HG03064 (cell line): Measurements from ENCODE around the gene SLC39A11.
"Not testable (repeated sequence)": the region's sequence is repeated elsewhere in the genome, so short reads cannot be mapped to it uniquely, and the experiment has no call there.

Experiments used
- ATAC-seq: cut with Tn5 transposase; IDR thresholded peaks from one replicate; pipeline ENCODE4 v1.9.1; 2021; ENCODE audit warnings: low read depth; ENCODE audit not compliant: unreplicated experiment

Gene SLC39A11

DNA sequence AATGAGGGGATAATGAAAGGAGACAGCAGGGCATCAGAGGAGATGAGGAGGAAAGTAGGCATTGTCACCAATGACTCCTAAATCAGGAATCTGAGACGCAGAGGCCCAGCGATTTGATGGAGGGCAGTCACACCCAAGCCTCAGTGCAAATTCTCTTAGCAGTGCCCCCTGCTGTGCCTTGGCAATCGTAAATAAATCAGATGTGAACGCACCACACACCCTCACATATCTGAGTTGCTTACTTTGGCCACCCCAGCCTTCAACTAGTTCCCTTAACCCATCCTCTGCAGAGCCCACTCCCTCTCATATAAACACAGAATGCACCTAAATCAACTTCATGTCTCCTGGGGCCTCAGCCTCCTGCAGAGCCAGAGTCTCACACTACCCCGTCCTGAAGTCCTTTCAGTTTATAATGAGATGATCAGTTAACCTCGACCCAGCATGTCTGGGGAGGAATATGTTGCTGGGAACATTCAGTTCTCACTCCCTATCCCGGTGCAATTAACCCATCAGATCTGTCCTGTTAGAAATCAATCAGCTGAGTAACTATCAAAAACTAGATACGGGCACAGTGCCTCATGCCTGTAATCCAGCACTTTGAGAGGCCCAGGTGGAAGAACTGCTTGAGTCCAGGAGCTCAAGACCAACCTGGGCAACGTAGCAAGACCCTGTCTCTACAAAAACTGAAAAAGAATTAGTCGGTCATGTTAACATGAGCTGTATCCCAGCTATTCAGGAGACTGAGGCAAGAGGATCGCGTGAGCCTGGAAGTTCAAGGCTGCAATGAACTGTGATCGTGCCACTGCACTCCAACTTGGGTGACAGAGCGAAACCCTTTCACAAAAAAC, 78.4 kb downstream of the SLC39A11 start:
- no peak for ATAC-seq

DNA sequence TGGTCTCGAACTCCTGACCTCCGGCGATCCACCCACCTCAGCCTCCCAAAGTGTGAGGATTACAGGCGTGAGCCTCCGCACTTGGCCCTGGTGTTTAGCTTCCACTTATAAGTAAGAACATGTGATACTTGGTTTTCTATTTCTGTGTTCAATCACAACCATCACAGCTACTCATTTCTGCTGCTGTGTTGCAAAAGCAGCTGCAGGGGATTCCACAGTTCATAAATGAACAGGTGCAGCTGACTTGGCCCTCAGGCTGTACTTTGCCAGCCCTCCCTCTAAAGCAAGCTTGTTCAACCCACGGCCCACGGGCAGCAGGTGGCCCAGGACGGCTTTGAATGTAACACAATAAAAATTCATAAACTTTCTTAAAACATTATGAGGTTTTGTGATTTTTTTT, 79.2 kb downstream of the SLC39A11 start:
- no peak for ATAC-seq

- ATAC-seq = no peak
These were observed 81.4 kb downstream of the SLC39A11 start for GRCh38 chr17:73011016-73011486.

DNA sequence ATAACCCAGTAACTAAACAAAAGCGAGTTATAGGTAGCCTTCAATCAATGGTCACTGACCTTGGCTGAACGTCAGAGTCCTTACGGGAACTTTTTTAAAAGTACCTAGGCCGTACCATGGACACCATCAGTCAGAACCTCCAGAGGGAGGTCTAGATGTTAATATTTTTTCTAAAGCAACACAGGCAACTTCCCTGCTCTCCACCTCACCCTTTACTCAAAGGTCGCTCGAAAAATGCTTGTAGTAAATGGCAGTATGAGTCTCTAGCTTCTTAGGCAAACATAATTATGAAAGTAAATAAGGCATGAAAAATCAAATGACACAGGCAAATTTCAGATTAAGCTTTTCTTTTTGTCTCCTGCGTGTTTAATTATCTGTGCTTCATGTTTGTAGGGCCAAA, 82.1 kb downstream of the SLC39A11 start:
- ATAC-seq = no peak

DNA sequence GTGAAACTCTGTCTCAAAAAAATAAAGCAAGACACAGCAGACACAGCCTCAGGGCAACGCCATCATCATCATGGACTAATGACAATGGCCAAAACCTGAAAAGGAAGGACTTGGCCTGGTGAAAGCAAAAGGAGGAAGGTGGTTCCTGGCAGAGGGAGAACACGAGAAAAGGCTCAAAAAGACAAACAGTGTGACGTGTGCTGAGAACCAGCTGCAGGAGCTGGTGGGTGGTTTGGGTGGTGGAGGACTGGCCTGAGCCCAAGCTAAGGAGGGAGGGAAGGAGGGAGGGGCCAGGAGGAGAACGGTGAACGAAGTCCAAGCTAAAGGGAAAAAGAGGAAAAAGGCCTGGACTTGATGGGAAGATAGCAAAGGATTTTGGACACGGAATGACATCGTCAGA, 85.1 kb downstream of the SLC39A11 start:
- no peak for ATAC-seq

DNA sequence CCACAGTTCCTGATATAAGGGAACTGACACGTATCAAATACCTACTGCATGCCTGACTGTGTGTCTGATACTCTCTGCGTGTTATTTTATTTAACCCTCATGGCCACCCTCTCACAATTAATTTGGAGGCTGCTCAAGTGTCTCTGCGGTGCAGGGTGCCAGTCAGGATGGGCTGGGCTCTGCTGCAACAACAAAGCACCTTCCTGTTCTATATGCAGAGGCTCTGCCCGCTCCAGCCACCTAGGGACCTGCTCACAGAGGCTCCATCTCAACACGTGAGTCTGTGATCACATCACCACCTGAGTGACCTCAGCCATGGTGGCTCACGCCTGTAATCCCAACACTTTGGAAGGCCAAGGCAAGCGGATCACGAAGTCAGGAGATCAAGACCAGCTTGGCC, 87.1 kb downstream of the SLC39A11 start:
- ATAC-seq = no peak

GRCh38 chr17:73003487-73003886, 89.0 kb downstream of the SLC39A11 start:
- no peak for ATAC-seq

GRCh38 chr17:73000832-73001231, 91.7 kb downstream of the SLC39A11 start:
- ATAC-seq = no peak

DNA sequence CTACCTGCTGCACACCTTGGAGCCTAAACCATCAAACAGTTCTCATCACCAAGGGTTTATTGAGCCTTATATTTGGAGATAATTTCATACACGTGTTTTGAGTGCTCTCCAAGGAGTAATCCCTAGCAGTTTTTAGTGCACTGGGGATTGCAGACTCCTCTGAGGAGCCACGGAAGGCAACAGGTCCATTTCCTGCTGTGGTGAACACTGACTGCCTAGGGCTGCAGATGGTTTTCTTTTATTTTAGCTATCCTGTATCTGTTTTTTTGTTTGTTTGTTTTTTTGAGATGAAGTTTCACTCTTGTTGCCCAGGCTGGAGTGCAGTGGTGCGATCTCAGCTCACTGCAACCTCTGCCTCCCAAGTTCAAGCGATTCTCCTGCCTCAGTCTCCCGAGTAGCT, 93.0 kb downstream of the SLC39A11 start:
- ATAC-seq = not testable (repeated sequence)

DNA sequence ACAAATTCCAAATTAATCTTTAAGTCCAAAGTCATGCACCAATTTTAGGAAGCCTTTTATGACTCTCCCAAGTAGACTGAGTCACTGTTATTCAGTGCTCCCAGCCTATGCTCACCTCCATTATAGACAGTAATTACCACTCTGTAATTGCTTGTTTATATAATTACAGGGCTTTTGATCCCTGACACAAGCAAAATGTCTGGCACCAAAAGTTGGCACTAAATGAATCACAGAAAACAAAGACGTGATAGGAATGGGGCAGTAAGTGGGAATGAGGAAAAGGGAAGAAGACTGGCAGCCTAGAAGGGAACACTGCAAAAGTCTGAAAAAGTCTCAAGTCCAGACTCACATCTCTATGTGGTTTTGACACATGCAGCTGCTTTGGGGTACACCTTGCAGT, 94.1 kb downstream of the SLC39A11 start:
- no peak for ATAC-seq

- no peak for ATAC-seq
These were observed 94.9 kb downstream of the SLC39A11 start for GRCh38 chr17:72997559-72997958.

GRCh38 chr17:72996791-72997190, 95.7 kb downstream of the SLC39A11 start:
- ATAC-seq = no peak

DNA sequence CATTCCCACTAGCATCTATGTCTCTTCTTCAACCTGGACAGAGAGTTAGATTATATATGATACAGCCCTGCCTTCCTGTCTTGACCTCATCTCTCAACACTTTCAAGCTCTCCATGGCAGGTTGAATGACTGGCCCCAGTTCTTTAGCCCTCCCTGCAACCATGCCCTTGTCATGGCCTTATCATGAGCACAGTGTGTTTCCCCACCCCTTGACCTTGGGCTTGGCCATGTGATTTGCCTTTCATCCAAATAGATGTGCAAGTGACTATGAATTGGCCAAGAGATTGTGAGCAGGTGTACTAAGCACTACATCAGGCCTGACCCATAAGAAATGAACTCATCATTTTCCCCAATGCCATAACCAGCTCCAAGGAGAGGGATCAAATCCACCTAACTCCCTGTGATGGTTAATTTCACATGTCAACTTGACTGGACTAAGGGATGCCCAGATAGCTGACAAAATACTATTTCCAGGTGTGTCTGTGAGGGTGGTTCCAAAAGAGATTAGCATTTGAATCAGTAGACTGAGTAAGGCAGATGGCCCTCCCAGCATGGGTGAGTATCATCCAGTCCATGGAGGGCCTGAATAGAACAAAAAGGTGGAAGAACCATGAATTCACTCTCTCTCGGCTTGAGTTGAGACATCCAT, 97.4 kb downstream of the SLC39A11 start:
- no peak for ATAC-seq

- not testable (repeated sequence) for ATAC-seq
These were observed 99.6 kb downstream of the SLC39A11 start for GRCh38 chr17:72992783-72993467.

DNA sequence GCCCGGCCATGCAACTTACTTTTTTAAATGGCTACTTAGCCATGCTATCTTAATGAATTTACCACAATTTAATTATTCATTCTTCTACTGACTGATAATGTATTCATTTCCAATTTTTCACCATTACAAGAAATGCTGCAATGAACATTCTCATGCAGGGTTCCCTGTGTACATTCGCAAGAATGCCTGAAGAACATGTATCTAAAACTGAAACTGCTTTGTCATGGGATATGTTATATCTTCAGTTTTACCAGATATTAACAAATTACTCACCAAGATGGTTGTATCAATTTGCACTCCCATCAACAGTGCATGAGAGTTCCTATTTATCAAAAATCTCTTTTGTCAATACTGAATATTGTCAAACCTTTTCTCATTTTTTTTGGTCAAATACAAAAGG, 100.8 kb downstream of the SLC39A11 start:
- ATAC-seq = no peak

GRCh38 chr17:72989074-72989610, 103.3 kb downstream of the SLC39A11 start:
- ATAC-seq = no peak

DNA sequence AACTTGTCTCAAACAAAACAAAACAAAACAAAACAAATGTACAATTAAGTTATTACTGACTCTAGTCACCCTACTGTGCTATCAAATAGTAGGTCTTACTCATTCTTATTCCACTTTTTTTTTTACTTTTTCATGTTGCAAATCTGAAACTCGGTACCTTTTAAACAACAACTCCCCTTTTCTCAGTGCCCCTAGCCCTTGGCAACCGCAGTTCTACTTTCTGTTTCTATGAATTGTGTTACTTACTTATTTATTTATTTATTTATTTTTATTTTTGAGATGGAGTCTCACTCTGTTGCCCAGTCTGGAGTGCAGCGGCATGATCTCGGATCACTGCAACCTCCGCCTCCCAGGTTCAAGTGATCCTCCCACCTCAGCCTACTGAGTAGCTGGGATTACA, 104.0 kb downstream of the SLC39A11 start:
- ATAC-seq = no peak

- no peak for ATAC-seq
These were observed 105.3 kb downstream of the SLC39A11 start for GRCh38 chr17:72987166-72987565.

DNA sequence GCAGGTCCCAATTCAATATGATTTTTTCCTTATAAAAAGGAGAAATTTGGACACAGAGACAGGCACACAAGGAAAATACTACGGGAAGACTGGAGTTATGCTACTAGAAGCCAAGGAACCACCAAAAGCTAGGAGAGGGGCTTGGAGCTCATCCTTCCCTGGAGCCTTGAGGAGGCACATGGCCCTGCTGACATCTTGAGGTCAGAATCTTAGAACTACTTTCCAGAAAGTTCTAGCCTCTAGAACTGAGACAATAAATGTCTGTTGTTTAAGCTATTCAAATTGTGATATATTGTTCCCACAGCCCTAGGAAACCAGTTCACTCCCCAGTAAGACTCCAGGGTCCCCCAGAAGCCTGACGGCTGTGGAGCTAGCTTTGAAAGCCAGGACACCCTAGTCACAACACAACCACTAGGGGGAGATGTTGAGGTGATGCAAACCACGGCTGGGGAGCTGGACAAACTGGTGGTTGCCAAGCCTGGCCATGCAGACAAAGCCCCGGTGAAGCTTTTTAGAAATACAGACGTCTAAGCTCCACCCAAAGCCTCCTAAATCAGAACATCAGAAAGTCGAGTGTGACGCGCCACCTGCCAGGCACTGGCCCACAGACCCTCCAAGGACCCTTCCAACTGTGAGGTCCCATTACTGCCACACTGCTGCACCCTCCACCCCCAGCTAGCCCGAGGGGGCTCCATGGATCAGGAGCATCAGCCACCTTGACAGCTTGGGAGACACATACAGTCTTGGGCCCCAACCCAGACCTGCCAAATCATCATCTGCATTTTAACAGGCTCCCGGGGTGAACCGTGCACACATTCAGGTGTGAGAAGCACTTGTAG, 106.4 kb downstream of the SLC39A11 start:
- no peak for ATAC-seq

- no peak for ATAC-seq
These were observed 107.6 kb downstream of the SLC39A11 start for GRCh38 chr17:72984926-72985325.
